Type B pancreatic cell (in vitro differentiated cells): Measurements from ENCODE around the gene SLC40A1. TPM values are rescaled to one million over a fixed set of nuclear protein-coding genes. Genes with fewer than 3 reads are reported as not detected.

Experiments used
- DNase-seq: peaks from one replicate; pipeline ENCODE4 v3.0.0; 2021; ENCODE audit warnings: mixed read lengths; ENCODE audit not compliant: unreplicated experiment; ENCODE audit errors: extremely low spot score
- H3K27ac Mint-ChIP-seq: 2 replicates; pipeline ENCODE4 v1.8.0; 2021; ENCODE audit warnings: mild to moderate bottlenecking, mixed read lengths
- H3K27me3 Mint-ChIP-seq: 2 replicates; pipeline ENCODE4 v1.8.0; 2021; ENCODE audit warnings: mixed read lengths
- H3K36me3 Mint-ChIP-seq: 2 replicates; pipeline ENCODE4 v1.8.0; 2021; ENCODE audit warnings: mixed read lengths
- H3K4me1 Mint-ChIP-seq: one replicate; pipeline ENCODE4 v1.8.0; 2021; ENCODE audit warnings: mixed read lengths; ENCODE audit not compliant: unreplicated experiment
- H3K4me3 Mint-ChIP-seq: 2 replicates; pipeline ENCODE4 v1.8.0; 2021; ENCODE audit warnings: mild to moderate bottlenecking, mixed read lengths
- H3K9me3 Mint-ChIP-seq: 2 replicates; pipeline ENCODE4 v1.8.0; 2021; ENCODE audit warnings: mixed read lengths
- CTCF ChIP-seq: fragments of 200-600 bp; sonication (generic); conservative IDR thresholded peaks from 2 replicates; pipeline ENCODE4 v1.5.0; 2021; ENCODE audit warnings: antibody characterized with exemption, mild to moderate bottlenecking
- total RNA-seq: library from RNA; stranded (reverse); gene quantifications from 2 replicates; pipeline ENCODE4 v1.2.1, GENCODE V29; 2021; ENCODE audit warnings: low replicate concordance

The SLC40A1 gene
- total RNA-seq, 1 donor from 2014 or later, result 23.0 TPM

- Mint-ChIP-seq H3K4me1 (peaks cover 12% of the 10 kb centered on the region), H3K27ac (no peak overlapping the region), H3K27me3 (no peaks in the 10 kb centered on the region), H3K36me3 (no peaks in the 10 kb centered on the region), H3K9me3 (no peaks in the 10 kb centered on the region), H3K4me3 (no peak overlapping the region)
- TF ChIP-seq CTCF, result no peak
- DNase-seq, result no peak
Measured at GRCh38 chr2:189624648-189625355, 44.2 kb upstream of the SLC40A1 start.

- TF ChIP-seq CTCF, result no peak
Measured at GRCh38 chr2:189623049-189623448, 42.5 kb upstream of the SLC40A1 start.

GRCh38 chr2:189621781-189622180, 41.2 kb upstream of the SLC40A1 start:
- Mint-ChIP-seq H3K9me3 (no peaks in the 10 kb centered on the region), H3K36me3 (no peaks in the 10 kb centered on the region), H3K27me3 (no peaks in the 10 kb centered on the region), H3K4me1 (peaks cover 5% of the 10 kb centered on the region), H3K27ac (no peak overlapping the region), H3K4me3 (no peak overlapping the region)
- no peak for TF ChIP-seq CTCF
- no peak for DNase-seq

More at GRCh38 chr2:189623049-189623448, 42.5 kb upstream of the SLC40A1 start:
- DNase-seq, result no peak
- no peaks in the 10 kb centered on the region for H3K36me3 Mint-ChIP-seq
- no peak overlapping the region for H3K4me3 Mint-ChIP-seq
- H3K27me3 Mint-ChIP-seq, result no peaks in the 10 kb centered on the region
- H3K4me1 Mint-ChIP-seq, result peaks cover 5% of the 10 kb centered on the region
- no peaks in the 10 kb centered on the region for H3K9me3 Mint-ChIP-seq
- H3K27ac Mint-ChIP-seq, result no peak overlapping the region

- no peak for TF ChIP-seq CTCF
- no peak for DNase-seq
- no peaks in the 10 kb centered on the region for H3K27me3 Mint-ChIP-seq
- no peaks in the 10 kb centered on the region for H3K36me3 Mint-ChIP-seq
- H3K27ac Mint-ChIP-seq, result no peak overlapping the region
- H3K9me3 Mint-ChIP-seq, result no peaks in the 10 kb centered on the region
- H3K4me3 Mint-ChIP-seq, result no peak overlapping the region
- H3K4me1 Mint-ChIP-seq, result peaks cover 7% of the 10 kb centered on the region
Measured at GRCh38 chr2:189618197-189618596, 37.6 kb upstream of the SLC40A1 start.

GRCh38 chr2:189614585-189614984, 34.0 kb upstream of the SLC40A1 start:
- Mint-ChIP-seq H3K9me3 (no peaks in the 10 kb centered on the region), H3K27me3 (no peaks in the 10 kb centered on the region), H3K36me3 (no peaks in the 10 kb centered on the region), H3K4me1 (peaks cover 14% of the 10 kb centered on the region), H3K4me3 (no peak overlapping the region), H3K27ac (peak overlapping the region; percentile 8)
- no peak for TF ChIP-seq CTCF
- no peak for DNase-seq
